HG02884 (cell line): Measurements from ENCODE around the gene PTPRD.
"Not testable (repeated sequence)": the region's sequence is repeated elsewhere in the genome, so short reads cannot be mapped to it uniquely, and the experiment has no call there.

Experiments
- ATAC-seq: cut with Tn5 transposase; IDR thresholded peaks from one replicate; pipeline ENCODE4 v1.9.1; 2021; ENCODE audit warnings: mild to moderate bottlenecking, moderate library complexity; ENCODE audit not compliant: unreplicated experiment

Gene PTPRD

DNA sequence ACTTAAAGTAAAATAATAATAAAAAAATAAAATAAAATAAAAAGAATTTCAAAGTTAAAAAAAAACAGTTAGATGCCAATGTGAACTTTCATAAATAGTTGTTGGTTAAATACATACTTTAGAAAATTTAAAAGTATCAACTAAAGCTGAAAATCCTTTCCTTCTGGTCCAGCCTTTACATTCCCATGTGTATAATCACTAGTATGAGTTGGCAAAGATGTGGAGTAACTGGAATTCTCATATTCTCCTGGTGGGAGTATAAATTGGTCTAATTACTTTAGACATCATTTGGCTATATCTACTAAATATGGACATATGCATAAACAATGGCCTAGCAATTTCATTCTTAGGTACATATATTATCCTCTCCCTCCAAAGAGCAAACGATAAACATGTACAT is 619.9 kb downstream of the PTPRD start:
- ATAC-seq: no peak

DNA sequence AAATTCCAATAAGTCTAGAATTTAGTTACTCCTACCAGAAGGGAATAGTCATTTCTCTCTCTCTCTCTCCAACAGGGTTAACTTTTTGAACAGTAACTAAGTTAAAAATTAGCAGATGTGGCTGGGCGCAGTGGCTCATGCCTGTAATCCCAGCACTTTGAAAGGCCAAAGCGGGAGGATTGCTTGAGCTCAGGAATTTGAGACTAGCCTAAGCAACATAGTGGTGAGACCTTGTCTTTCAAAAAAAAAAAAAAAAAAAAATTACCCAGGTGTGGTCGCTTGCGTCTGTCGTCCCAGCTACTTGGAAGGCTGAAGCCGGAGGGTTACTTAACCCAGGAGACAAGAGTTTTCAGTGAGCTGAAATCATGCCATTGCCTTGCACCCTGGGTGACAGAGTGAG is 639.7 kb downstream of the PTPRD start:
- no peak for ATAC-seq

DNA sequence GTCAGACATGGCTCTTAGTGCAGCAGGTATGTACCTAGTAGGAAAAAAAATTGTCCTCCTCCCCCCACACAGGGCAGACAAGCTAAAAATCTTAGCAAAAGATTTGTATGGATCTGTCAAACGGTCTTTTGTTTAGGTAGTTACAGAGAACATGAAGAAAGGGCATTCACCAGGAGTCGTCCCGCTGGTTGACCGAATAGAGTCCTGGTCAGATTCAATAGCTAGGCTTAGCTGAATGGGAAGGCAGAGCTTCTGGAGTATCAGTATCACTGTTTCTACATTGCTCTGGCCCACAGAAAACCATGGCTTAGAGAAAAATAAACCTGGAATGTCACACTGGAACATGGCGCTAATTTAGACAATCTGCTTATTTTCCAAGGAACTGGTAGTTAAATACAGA is 642.3 kb downstream of the PTPRD start:
- ATAC-seq: no peak

DNA sequence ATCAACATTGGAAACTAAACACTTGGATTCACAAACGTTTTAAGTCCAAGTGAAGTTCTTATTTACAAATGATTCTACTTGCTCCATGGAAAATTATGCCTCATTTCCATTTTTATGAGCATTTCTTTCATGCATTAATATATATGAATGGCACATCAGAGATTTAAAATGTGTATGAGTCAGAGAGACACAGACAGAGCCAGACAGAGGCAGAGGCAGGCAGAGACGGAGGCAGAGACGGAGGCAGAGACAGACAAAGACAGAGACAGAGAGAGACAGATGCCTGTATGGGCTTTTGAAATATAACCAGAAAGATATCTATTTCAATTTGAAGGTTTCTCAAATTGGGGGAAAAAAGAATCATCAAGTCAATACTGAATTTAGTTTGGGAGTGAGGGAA is 649.0 kb downstream of the PTPRD start:
- ATAC-seq: no peak

DNA sequence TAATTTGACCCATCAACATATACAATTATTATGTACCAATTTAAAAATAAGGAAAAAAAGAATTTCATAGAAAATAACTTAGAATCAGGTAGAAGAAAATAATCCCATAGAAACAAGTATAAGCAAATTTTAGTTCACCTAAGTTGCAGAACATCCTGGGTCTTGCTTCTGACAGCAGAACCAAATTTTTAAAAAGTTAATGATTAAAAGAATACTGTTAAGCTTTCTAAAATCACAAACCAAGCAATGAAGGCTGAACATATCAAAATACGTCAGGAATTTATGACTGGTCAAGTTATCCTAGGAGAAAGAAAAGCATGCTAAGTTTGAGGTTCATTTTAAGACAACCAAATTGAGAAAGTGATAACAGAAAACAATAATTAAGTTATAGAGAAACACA is 650.9 kb downstream of the PTPRD start:
- no peak for ATAC-seq

DNA sequence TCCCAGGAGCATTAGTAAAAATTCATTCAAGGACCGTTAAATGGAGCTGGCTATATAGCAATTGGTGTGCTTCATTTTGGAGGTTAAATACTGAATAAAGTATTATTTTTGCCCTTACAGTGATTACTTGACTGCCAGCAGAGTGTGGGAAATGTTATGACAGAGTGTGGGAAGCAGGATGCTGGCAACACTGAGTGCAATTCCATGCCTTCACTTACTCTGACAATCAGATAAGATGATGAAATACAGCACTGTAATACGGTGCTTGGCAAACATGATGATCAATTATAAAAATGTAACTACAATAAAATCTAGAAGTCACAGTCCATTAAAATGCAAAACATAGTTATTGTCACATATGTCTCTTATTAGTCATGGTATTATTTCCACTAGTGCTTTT is 651.3 kb downstream of the PTPRD start:
- ATAC-seq: no peak

DNA sequence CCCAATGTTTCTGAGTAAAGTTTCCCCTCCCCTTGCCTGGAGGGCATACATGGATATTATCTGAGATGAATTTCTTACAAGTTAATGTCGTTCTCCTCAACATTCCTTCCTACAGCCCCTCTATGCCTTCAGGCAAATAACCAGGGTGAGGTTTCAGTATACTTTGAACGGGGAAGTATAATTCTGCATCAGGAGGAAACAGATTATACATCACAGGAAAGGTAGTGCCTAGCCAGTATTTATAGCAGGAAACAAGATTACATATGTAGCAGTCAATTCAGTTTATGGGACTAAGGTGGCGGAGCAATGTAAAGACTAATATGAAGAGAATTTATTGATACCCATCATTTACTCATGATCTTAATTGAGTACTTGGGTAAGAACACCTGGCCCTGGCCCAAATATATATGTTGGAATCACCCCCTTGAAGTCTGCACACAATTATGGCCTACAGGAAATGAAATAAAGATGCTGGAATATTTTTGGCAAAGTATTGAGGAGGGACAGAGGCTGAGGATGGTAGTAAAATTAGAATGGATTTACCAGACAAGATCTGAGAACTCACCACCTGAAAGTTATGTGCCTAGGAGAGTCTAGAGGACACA is 661.1 kb downstream of the PTPRD start:
- no peak for ATAC-seq

DNA sequence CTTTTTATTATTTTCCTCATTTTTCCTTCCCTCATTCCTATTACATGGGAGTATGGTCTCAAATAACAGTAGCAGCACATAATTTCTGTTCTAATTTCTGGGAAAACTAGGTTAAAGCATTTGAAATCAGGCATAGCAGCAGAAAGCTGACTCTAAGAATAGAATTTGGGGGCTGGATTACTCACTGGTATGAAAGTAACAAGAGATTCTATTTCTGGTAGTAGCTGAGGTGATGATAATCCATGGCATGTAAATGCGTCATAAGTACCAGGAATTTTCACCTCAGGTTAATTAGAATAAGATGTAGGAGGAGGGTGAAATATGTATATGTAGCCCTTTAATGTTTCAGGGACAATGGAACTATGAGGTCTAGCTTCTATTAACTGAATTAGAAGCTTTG is 662.0 kb downstream of the PTPRD start:
- ATAC-seq: no peak

DNA sequence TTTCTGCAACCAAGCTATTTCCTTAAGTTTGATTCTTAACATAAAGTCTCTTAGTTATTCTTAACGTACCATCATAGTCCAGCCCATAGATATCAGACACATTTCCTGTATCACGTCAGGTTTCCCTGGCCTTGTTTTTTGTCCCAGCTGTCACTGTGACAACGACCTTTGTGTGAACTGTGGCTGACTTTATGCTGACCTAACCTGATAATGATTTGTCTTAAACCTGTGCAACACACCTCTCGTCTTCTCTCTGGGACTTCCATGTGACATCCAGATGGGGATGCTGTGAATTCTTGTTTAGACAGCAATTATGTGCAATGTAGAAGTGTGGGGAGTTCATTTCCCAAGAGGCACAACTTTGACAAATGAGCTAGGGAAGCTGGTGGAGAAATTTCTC is 662.8 kb downstream of the PTPRD start:
- ATAC-seq: no peak

DNA sequence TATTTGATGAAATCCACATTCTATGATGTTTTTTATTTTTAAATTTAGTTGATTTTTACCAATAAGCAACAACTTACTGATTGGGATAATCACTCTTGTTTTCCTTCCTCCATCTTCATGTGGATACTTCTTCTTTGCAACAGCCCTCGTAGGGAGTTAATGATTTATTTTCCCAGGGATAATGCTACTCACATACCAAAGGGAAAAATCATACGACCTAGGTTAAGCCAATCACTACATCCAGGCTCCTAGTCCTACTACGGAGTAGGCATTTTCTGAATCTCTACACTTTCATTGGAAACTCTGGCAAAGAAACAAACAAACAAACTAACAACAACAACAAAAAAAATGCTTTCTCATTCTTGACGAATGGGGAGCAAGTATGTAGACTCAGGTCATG is 663.4 kb downstream of the PTPRD start:
- ATAC-seq: no peak

DNA sequence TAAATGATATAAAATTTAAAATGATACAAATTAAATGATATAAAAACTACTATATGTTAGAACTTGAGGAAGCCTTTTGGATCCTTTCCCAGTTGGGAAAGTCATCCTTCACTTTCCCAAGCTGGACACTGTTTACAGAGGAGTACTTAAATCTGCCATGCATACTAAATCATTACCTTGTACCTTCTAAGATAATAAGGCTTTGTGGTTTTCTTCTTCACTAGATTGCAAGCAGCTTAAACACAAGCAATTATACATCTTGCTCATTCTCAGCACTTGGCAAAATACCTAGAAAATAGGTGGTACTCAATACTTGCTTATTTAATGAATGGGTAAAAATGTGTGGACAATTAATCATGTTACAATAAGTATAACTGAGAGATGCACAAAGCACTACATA is 666.8 kb downstream of the PTPRD start:
- no peak for ATAC-seq

DNA sequence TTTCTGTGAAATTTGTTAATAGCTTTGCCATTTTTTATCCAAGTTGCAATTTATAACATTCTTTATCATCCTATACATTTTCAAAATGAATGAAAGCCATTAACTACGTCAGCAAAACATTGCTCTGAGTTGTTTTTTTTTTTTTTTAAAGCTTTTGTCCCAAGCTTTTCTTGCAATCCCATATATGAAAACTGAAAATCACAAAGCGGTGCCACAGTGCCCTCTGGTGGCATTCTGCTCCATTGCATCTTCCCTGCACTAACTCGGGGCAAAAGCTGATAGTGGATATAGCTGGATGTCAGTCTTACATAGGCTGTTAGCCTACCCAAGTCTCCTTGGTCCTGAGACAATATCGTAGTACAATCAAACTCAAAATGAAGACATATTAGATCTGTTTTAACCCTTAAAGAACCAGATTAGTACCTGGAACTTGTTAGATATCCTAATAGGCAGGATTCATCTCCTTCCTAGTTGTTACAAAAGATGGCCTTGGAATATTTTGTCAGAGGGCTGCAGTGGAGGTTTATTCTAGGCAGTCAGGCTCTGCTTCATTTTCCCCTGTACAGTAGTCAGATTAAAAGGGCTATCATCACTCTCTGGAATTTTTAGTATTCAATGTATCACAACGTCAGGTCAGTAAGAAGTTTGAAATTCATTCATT is 669.9 kb downstream of the PTPRD start:
- ATAC-seq: peak; percentile 84

DNA sequence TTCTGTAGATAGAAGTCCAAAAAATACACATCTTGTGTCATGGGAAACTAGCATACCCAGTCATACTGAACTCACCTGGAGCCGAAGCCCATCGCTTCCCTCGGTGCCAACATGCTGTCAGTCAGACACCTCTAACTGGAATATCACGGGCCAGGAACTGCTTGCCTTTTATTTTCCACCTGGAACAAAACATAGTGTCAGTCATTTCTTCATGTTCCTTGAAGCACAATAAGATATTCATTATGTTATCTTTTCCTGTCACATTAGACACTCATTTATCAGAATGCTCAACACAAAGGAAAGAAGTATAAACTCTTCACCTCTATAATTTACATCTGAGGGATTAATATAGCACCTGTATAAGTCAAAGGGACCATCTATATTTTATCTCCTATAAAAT is 674.4 kb downstream of the PTPRD start:
- no peak for ATAC-seq

DNA sequence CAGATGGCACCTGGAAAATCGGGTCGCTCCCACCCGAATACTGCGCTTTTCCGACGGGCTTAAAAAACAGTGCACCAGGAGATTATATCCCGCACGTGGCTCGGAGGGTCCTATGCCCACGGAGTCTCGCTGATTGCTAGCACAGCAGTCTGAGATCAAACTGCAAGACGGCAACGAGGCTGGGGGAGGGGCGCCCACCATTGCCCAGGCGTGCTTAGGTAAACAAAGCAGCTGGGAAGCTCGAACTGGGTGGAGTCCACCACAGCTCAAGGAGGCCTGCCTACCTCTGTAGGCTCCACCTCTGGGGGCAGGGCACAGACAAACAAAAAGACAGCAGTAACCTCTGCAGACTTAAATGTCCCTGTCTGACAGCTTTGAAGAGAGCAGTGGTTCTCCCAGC is 681.3 kb downstream of the PTPRD start:
- ATAC-seq: not testable (repeated sequence)

DNA sequence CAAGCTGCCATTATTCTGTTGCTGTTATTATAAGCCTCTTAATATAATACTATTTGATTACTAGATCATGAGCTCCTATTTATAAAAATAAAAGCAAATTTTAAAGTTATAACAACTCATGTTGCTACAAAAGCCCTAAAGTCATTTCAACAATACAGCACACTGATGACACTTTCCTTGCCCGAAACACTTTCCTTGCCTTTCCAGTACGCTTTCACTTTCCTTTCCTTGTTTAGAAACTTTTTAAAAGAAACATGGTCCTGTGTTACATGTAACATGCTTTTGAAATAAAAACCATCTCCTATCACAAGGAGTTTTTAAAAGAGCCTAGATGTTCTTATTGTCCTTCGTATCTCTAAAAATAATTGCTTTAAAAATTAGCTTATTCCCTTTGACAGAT is 688.4 kb downstream of the PTPRD start:
- ATAC-seq: no peak

DNA sequence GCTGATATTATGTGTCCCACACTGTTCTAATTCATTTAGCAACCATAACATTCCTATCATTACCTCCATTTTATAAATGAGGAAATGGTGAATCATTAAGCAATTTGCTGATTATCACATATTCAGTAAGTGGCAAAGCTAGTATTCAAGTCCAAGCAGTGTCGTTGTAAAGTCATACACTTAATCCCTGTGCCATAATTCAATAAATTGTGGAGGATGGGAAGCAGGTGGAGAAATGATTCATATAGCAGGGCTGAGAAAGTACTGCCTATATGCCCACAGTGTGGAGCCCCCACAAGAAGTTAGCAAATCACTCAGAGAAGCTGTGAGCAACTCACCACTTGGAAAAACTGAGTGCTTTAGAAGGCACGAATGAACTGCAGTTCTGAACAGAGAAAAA is 691.0 kb downstream of the PTPRD start:
- no peak for ATAC-seq

DNA sequence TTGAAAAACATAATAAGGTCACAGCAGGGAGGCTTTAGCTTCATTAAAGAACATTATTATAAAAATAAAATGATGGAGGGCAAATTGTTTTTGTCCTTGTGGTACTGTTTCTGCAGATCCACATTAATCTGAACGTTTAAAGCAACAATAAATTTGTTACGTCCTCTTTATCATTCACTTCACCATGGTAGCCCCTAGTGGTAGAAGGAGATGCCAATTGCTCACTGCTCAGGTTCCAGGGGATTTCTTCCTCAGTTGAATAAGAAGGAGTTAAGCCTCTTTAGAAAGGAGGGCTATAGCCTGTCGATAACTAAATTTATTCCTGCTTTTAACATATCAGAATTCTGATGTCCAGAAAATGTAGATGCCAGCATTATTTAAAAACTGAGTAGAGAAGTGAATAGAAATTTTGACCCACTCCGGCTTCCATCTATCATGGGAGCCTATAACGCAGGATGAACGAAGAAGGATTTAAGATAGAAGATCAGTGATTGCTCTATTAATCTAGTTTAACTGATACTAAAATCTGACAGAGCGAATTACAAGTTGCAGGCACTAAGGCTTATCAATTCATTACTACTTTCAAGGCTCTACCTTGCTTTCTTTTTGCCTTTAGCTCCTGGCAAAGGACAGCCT is 692.3 kb downstream of the PTPRD start:
- no peak for ATAC-seq

DNA sequence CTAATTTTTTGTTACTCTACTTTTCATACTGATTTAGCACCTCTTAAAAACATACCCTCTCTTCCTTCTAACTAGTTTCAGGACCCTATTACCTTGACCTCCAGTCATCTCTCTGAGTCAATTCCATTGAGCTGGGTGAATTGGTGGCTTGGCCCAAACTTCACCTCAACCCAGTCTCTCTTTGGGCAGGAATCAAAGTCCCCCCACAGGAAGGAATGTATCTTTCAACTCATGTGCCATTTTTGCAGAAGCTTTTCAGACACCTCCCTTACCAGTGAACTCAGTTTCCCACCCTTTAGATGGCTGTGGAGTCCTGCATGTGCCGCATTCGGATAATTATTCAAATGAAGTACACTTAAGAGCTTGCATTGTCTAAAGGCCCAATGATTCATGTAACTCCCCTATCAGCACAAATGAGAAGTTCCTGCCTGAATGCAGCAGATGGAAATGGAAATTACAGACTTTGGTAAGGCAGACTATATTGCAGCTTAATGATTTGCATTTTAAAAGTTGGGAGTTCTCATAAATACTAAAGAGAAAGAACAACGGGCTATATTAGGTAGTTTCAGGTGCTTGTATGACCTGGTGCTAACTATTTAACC is 693.5 kb downstream of the PTPRD start:
- no peak for ATAC-seq

DNA sequence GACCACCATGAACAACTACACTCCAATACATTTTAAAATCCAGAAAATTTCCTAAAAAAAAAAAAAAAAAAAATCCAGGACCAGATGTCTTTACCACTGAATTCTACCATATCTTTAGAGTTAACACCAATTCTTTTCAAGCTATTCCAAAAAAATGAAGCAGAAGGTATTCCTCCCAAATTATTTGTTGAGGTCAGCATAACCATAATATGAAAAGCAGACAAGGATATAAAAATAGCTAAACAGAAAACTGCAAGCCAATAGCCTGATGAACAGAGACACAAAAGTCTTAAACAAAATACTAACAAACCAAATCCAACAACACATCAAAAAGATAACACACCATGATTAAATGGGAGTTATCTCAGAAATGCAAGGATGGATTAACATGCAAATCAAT is 695.4 kb downstream of the PTPRD start:
- no peak for ATAC-seq

DNA sequence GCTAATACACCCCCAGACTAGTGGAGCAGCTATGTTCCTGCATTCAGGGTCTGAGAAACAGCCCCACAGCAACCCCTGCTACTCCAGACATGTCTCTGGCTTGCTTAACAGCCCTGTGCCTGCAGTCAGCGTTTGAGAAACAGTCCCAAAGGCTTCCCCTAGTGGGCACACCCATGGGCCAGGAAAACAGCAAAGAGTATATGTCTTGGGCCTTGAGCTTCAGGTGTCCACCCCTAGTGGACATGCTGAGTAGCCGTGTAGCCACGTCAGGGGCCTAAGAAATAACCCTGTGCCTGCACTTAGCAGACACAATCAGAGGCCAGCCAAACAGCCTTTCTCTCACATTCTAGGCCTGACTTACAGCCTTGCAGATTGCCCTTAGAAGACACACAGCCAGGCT is 698.6 kb downstream of the PTPRD start:
- no peak for ATAC-seq

DNA sequence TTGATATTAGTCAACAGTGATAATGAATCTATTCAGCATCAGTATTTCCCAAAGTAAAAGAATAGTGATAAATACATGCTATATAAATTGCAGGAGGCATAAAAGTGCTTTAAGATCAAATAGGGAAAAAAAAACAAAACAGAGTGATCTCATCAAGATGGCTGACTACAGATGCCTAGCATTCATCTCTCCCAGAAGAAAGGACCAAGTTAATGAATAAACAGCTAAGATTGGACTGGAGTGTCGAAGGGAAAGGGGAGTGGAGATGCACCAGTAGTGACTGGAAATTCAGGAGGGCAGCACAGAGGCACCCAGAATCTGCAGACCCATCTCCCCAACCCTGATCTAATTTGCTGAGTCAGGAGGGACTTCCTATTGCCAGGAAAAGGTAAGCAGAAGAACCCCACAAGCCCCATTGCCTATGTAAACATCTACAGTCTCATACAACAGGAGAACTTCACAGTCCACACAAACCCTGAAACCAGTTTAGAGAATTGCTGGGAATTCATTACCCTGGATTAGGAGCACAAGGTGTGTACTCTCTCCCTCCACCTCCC is 699.4 kb downstream of the PTPRD start:
- no peak for ATAC-seq

DNA sequence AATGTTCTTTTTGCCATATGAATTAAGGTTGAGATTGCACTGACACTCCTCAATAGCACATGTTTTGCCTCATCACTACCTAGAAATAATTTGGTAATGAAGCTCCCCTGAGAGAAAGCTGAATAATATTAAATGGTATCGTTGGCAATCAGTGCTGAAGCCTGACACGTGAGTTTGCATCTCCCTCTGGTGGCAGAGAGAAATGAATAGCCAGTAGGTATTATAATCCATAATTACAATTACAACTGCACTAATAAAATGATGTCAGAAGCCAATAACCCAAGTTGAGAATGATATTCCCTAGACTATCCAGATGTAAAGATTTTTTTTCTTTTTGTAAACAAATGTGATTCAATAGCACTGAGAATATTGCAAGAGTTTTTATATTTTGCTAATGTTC is 700.3 kb downstream of the PTPRD start:
- no peak for ATAC-seq
